ENCODE data around the gene CHRNG.

The CHRNG gene

GRCh38 chr2:232539298-232540231 is at the start of gene CHRNG:
TSS of gene CHRNG (plus strand) at chr2:232539692. CDS start at chr2:232539748, 56 bp downstream.
- DNase-seq (ENCODE audit: low read depth): no peak

- no peak for DNase-seq (ENCODE audit: low read depth)
These were observed 49.0 kb upstream of the CHRNG start for GRCh38 chr2:232490221-232491138.

GRCh38 chr2:232491139-232491780 is 48.2 kb upstream of the CHRNG start:
- no peak for DNase-seq (ENCODE audit: low read depth)

GRCh38 chr2:232492236-232492848 is 47.1 kb upstream of the CHRNG start:
- no peak for DNase-seq (ENCODE audit: low read depth)

GRCh38 chr2:232492963-232493700 is 46.4 kb upstream of the CHRNG start:
- no peak for DNase-seq (ENCODE audit: low read depth)

GRCh38 chr2:232493701-232494474 is 45.6 kb upstream of the CHRNG start:
- no peak for DNase-seq (ENCODE audit: low read depth)

- no peak for DNase-seq (ENCODE audit: low read depth)
These were observed 45.0 kb upstream of the CHRNG start for GRCh38 chr2:232494542-232494941.

GRCh38 chr2:232495292-232495691 is 44.2 kb upstream of the CHRNG start:
- no peak for DNase-seq (ENCODE audit: low read depth)

- no peak for DNase-seq (ENCODE audit: low read depth)
These were observed 42.8 kb upstream of the CHRNG start for GRCh38 chr2:232496501-232497270.

- DNase-seq (ENCODE audit: low read depth): no peak
These were observed 42.1 kb upstream of the CHRNG start for GRCh38 chr2:232497348-232497747.

GRCh38 chr2:232498452-232498851 is 41.0 kb upstream of the CHRNG start:
- no peak for DNase-seq (ENCODE audit: low read depth)

- no peak for DNase-seq (ENCODE audit: low read depth)
These were observed 38.1 kb upstream of the CHRNG start for GRCh38 chr2:232501331-232501771.

GRCh38 chr2:232501794-232502390 is 37.6 kb upstream of the CHRNG start:
- DNase-seq (ENCODE audit: low read depth): no peak

GRCh38 chr2:232502511-232502910 is 37.0 kb upstream of the CHRNG start:
- no peak for DNase-seq (ENCODE audit: low read depth)

- no peak for DNase-seq (ENCODE audit: low read depth)
These were observed 36.3 kb upstream of the CHRNG start for GRCh38 chr2:232502911-232503808.

- DNase-seq (ENCODE audit: low read depth): no peak
These were observed 35.6 kb upstream of the CHRNG start for GRCh38 chr2:232503809-232504323.

- DNase-seq (ENCODE audit: low read depth): no peak
These were observed 35.1 kb upstream of the CHRNG start for GRCh38 chr2:232504438-232504837.

GRCh38 chr2:232505856-232506255 is 33.6 kb upstream of the CHRNG start:
- DNase-seq (ENCODE audit: low read depth): no peak

All from activated T-cell treated with anti-CD3 and anti-CD28 coated beads for 1 hour (primary cell).